SK-N-SH (cell line): ENCODE results near the gene ZNF786. TPM values are rescaled to one million over a fixed set of nuclear protein-coding genes. Genes with fewer than 3 reads are reported as not detected.

Experiments
- CTCF ChIA-PET: fragments of 300-600, 350-600 bp; formaldehyde crosslinking; extraction: SDS; loops from one replicate; lab custom pipeline; 2021; lab: Yijun Ruan, JAX
- POLR2A ChIA-PET: fragments of 350-600 bp; sonication (Branson Sonifier 250); formaldehyde crosslinking; extraction: SDS; loops from one replicate; lab custom pipeline; 2020; ENCODE audit warnings: antibody characterized with exemption, inconsistent platforms; lab: Yijun Ruan, JAX
- DNase-seq: peaks from one replicate; pipeline ENCODE4 v3.0.0; 2012
- H2AFZ ChIP-seq: fragments of 200-600 bp; sonication (generic); 2 replicates; pipeline ENCODE4 v1.8.1; 2016; ENCODE audit warnings: antibody characterized with exemption, mild to moderate bottlenecking, low read depth
- H3F3A ChIP-seq: fragments of 200-600 bp; sonication (generic); replicated peaks from 2 replicates; pipeline ENCODE3; 2016; ENCODE audit warnings: antibody characterized with exemption, mild to moderate bottlenecking; ENCODE audit not compliant: insufficient read depth
- H3K27ac ChIP-seq, 2 experiments: fragments of 200-500 bp in 1 of 2; fragments of 200-600 bp in 1 of 2; sonication (Bioruptor generic) in 1 of 2; sonication (generic), shearing (Covaris generic) in 1 of 2; 2 replicates each; pipeline versions ENCODE4 v1.5.1 to v1.6.1; 2014 to 2016; ENCODE audit warnings: low read depth in 2 of 2, inconsistent platforms in 1 of 2, low read length in 1 of 2, mild to moderate bottlenecking in 1 of 2, mixed read lengths in 1 of 2
- H3K27me3 ChIP-seq: fragments of 200-600 bp; sonication (generic), shearing (Covaris generic); 2 replicates; pipeline ENCODE4 v1.6.1; 2016; ENCODE audit warnings: mixed run types; ENCODE audit not compliant: insufficient read depth
- H3K36me3 ChIP-seq, 2 experiments: fragments of 200-500 bp in 1 of 2; fragments of 200-600 bp in 1 of 2; sonication (Bioruptor generic) in 1 of 2; sonication (generic) in 1 of 2; replicated peaks in 1 of 2; 2 replicates each; pipeline versions ENCODE3 to v1.5.1; 2014 to 2016; ENCODE audit warnings: low read length in 1 of 2, mild to moderate bottlenecking in 1 of 2; ENCODE audit not compliant: insufficient read depth in 2 of 2, control insufficient read depth in 1 of 2
- H3K4me1 ChIP-seq, 2 experiments: fragments of 200-500 bp in 1 of 2; fragments of 200-600 bp in 1 of 2; sonication (Bioruptor generic) in 1 of 2; sonication (generic), shearing (Covaris generic) in 1 of 2; 2 replicates each; pipeline versions ENCODE4 v1.5.1 to v1.6.1; 2014 to 2016; ENCODE audit warnings: low read depth in 1 of 2, low read length in 1 of 2, mixed run types in 1 of 2; ENCODE audit not compliant: insufficient read depth in 2 of 2, control insufficient read depth in 1 of 2
- H3K4me2 ChIP-seq: fragments of 200-600 bp; sonication (generic), shearing (Covaris generic); 2 replicates; pipeline ENCODE4 v1.6.1; 2017; ENCODE audit warnings: mixed run types
- H3K4me3 ChIP-seq, 2 experiments: fragments of 200-500 bp in 1 of 2; fragments of 200-600 bp in 1 of 2; sonication (Bioruptor generic) in 1 of 2; sonication (generic), shearing (Covaris generic) in 1 of 2; 2 replicates each; pipeline versions ENCODE4 v1.5.1 to v1.8.1; 2014 to 2016; ENCODE audit warnings: low read depth in 2 of 2, inconsistent platforms in 1 of 2, low read length in 1 of 2, mild to moderate bottlenecking in 1 of 2, mixed read lengths in 1 of 2, moderate library complexity in 1 of 2
- H3K79me2 ChIP-seq: fragments of 200-600 bp; sonication (generic); 2 replicates; pipeline ENCODE4 v1.8.1; 2017; ENCODE audit warnings: mild to moderate bottlenecking; ENCODE audit not compliant: insufficient read depth
- H3K9ac ChIP-seq: fragments of 200-600 bp; sonication (generic); 2 replicates; pipeline ENCODE4 v1.6.1; 2017; ENCODE audit warnings: mixed run types
- H3K9me2 ChIP-seq: fragments of 200-600 bp; sonication (generic); 2 replicates; pipeline ENCODE4 v1.6.1; 2017; ENCODE audit warnings: mixed run types
- H3K9me3 ChIP-seq: fragments of 200-600 bp; sonication (generic); 2 replicates; pipeline ENCODE4 v1.6.1; 2017; ENCODE audit warnings: mixed run types, mild to moderate bottlenecking, moderate library complexity
- H4K20me1 ChIP-seq: fragments of 200-600 bp; sonication (generic); 2 replicates; pipeline ENCODE4 v1.6.1; 2017; ENCODE audit warnings: mild to moderate bottlenecking, mixed run types; ENCODE audit not compliant: insufficient read depth
- ELF1 ChIP-seq: IDR thresholded peaks from 2 replicates; pipeline ENCODE4 v1.4.0; 2012
- EP300 ChIP-seq, 2 experiments: IDR thresholded peaks; 2 replicates each; pipeline versions ENCODE4 v1.4.0 to v1.6.1; 2012; ENCODE audit warnings: borderline replicate concordance in 1 of 2, low read depth in 1 of 2, low read length in 1 of 2
- FOXJ3 ChIP-seq: sonication (generic); formaldehyde crosslinking; IDR thresholded peaks from 2 replicates; pipeline ENCODE4 v1.5.1; 2020; ENCODE audit warnings: mild to moderate bottlenecking, missing genetic modification reagents
- FOXM1 ChIP-seq: IDR thresholded peaks from 2 replicates; pipeline ENCODE4 v1.4.0; 2012; ENCODE audit warnings: low read depth, mild to moderate bottlenecking
- GABPA ChIP-seq: IDR thresholded peaks from 2 replicates; pipeline ENCODE4 v1.4.0; 2012; ENCODE audit warnings: low read depth, mild to moderate bottlenecking
- JUND ChIP-seq: IDR thresholded peaks from 2 replicates; pipeline ENCODE4 v1.4.0; 2012
- MEF2A ChIP-seq: IDR thresholded peaks from 2 replicates; pipeline ENCODE4 v1.4.0; 2012; ENCODE audit warnings: low read depth, borderline replicate concordance
- POLR2AphosphoS5 ChIP-seq: IDR thresholded peaks from 2 replicates; pipeline ENCODE4 v1.6.1; 2012; ENCODE audit warnings: low read depth, low read length
- RAD21 ChIP-seq: IDR thresholded peaks from 2 replicates; pipeline ENCODE4 v1.6.1; 2012; ENCODE audit warnings: mild to moderate bottlenecking, low read length
- RFX5 ChIP-seq: IDR thresholded peaks from 2 replicates; pipeline ENCODE4 v1.6.1; 2012; ENCODE audit warnings: mild to moderate bottlenecking, improper control_type of control experiment, low read length
- TAF1 ChIP-seq: IDR thresholded peaks from 2 replicates; pipeline ENCODE4 v1.6.1; 2012; ENCODE audit warnings: low read depth, mild to moderate bottlenecking, low read length, moderate library complexity, borderline replicate concordance
- TCF12 ChIP-seq: IDR thresholded peaks from 2 replicates; pipeline ENCODE4 v1.4.0; 2012
- TEAD4 ChIP-seq: IDR thresholded peaks from 2 replicates; pipeline ENCODE4 v1.4.0; 2012; ENCODE audit warnings: mild to moderate bottlenecking, borderline replicate concordance; ENCODE audit not compliant: insufficient read depth
- USF2 ChIP-seq: fragments of 150-350 bp; IDR thresholded peaks from 2 replicates; pipeline ENCODE4 v1.6.1; 2017; ENCODE audit warnings: antibody characterized with exemption, low read length, low read depth, borderline replicate concordance
- YY1 ChIP-seq: IDR thresholded peaks from 2 replicates; pipeline ENCODE4 v1.4.0; 2012; ENCODE audit warnings: low read depth, mild to moderate bottlenecking
- WGBS: methylation state at CpG from one replicate; pipeline ENCODE4 v1.1.6; 2017; ENCODE audit warnings: low lambda C conversion rate; 5-methylcytosine and 5-hydroxymethylcytosine counted together
- polyA plus RNA-seq, 3 experiments: library from polyadenylated mRNA; depleted of rRNA; stranded (reverse); fragments of >200 nt; gene quantifications; 2 replicates each; pipeline ENCODE4 v1.2.3, GENCODE V29; 2012
- TF ChIP-seq, protein P1 (sequence below): fragments of 150-350 bp; IDR thresholded peaks from 2 replicates; pipeline ENCODE4 v1.6.1; 2016; ENCODE audit warnings: mild to moderate bottlenecking, low read depth, low read length

The ZNF786 gene
- polyA plus RNA-seq, 1 of the 3 experiments (the other 2 are of a cell fraction): 5.0 TPM

DNA sequence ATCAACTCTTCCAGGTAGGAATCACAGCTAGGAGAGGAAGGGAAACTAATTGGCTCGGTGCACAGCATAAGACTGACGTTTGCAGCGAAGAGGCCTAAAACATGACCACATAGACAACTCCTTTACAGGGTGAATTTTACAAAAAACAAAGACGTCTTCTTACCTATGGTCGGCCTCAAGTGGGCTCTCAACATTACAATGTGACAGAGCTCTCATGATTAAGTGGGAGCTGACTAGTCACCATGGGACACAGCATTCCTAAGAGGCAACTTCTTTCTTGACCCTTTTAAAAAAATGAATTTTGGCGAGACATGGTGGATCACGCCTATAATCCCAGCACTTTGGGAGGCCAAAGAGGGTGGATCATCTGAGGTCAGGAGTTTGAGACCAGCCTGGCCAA lies 66.9 kb downstream of the ZNF786 start:
- peaks cover 5 to 19% of the 10 kb centered on the region in 2 experiments; a peak in 3 of 4 replicates for H3K4me1 ChIP-seq
- H3K79me2 ChIP-seq: peaks cover 92% of the 10 kb centered on the region
- WGBS: 96% methylated on average over 7 of the region's 7 CpGs
- H2AFZ ChIP-seq: no peak overlapping the region
- peaks cover 15 to 34% of the 10 kb centered on the region in 2 experiments for H3K36me3 ChIP-seq
- H3K9me2 ChIP-seq: no peaks in the 10 kb centered on the region
- no peak overlapping the region; a peak in 1 of 4 replicates for H3K27ac ChIP-seq
- H3K9ac ChIP-seq: no peak overlapping the region
- no peak for TF ChIP-seq ELF1
- no peak for TF ChIP-seq YY1
- TF ChIP-seq RAD21: no peak
- TF ChIP-seq RFX5: no peak
- TF ChIP-seq MEF2A: no peak
- TF ChIP-seq POLR2AphosphoS5: no peak
- no peak for TF ChIP-seq TAF1
- TF ChIP-seq TCF12: no peak
- TF ChIP-seq JUND: no peak
- TF ChIP-seq EP300 (IDR thresholded peaks at IDR 0.05; ENCODE audit: borderline replicate concordance in 1 of 2, low read depth in 1 of 2, low read length in 1 of 2): no peak
- no peak for TF ChIP-seq FOXM1
- no peak for TF ChIP-seq GABPA
- TF ChIP-seq, protein P1, sequence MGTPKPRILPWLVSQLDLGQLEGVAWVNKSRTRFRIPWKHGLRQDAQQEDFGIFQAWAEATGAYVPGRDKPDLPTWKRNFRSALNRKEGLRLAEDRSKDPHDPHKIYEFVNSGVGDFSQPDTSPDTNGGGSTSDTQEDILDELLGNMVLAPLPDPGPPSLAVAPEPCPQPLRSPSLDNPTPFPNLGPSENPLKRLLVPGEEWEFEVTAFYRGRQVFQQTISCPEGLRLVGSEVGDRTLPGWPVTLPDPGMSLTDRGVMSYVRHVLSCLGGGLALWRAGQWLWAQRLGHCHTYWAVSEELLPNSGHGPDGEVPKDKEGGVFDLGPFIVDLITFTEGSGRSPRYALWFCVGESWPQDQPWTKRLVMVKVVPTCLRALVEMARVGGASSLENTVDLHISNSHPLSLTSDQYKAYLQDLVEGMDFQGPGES: no peak
- no peak for TF ChIP-seq FOXJ3
- TF ChIP-seq TEAD4: no peak
- H4K20me1 ChIP-seq: 0 out of 2 replicates have a peak, but pooled peaks cover 11% of the 10 kb centered on the region
- no peaks in the 10 kb centered on the region for H3K9me3 ChIP-seq
- no peak overlapping the region for H3K4me3 ChIP-seq
- no peaks in the 10 kb centered on the region for H3F3A ChIP-seq
- no peaks in the 10 kb centered on the region for H3K27me3 ChIP-seq
- no peak for DNase-seq
- ChIA-PET CTCF (interaction anchor here (0.7 to 9.0 kb wide), 5 partner anchors 18 to 36 kb away, joined by 3 to 72 read pairs (median 3); no protein-coding TSS in a partner anchor), POLR2A (interaction anchor here (1.0 kb wide), 1 partner anchor 42 kb away, joined by 3 read pairs; no protein-coding TSS in a partner anchor)
- no peak overlapping the region for H3K4me2 ChIP-seq

- 0 out of 2 replicates have a peak, but pooled peaks cover 11% of the 10 kb centered on the region for H4K20me1 ChIP-seq
- ChIA-PET POLR2A (interaction anchor here (1.0 kb wide), 1 partner anchor 43 kb away, joined by 3 read pairs; no protein-coding TSS in a partner anchor), CTCF (interaction anchor here (5.3 to 9.0 kb wide), 2 partner anchors 17 to 43 kb away, joined by 27 to 72 read pairs; no protein-coding TSS in a partner anchor)
- H3K9me3 ChIP-seq: no peaks in the 10 kb centered on the region
- H3K9ac ChIP-seq: no peak overlapping the region
- 93% methylated on average over 6 of the region's 6 CpGs for WGBS
- peaks cover 15 to 34% of the 10 kb centered on the region in 2 experiments for H3K36me3 ChIP-seq
- DNase-seq: no peak
- H3F3A ChIP-seq: no peaks in the 10 kb centered on the region
- H3K4me2 ChIP-seq: no peak overlapping the region
- peaks cover 5 to 19% of the 10 kb centered on the region in 2 experiments; a peak in 3 of 4 replicates for H3K4me1 ChIP-seq
- H3K4me3 ChIP-seq: no peak overlapping the region
- H3K27me3 ChIP-seq: no peaks in the 10 kb centered on the region
- H3K27ac ChIP-seq: no peak overlapping the region; a peak in 1 of 4 replicates
- H3K79me2 ChIP-seq: peaks cover 89% of the 10 kb centered on the region
- H2AFZ ChIP-seq: no peak overlapping the region
- TF ChIP-seq GABPA (no peak), USF2 (no peak), JUND (no peak)
- TF ChIP-seq, protein P1: no peak
- H3K9me2 ChIP-seq: no peaks in the 10 kb centered on the region
These were observed 67.7 kb downstream of the ZNF786 start for GRCh38 chr7:149022756-149023360.
